Thyroid gland (tissue), 4 donors: Measurements from ENCODE around the gene GNL2.

Source experiments
- POLR2A ChIP-seq, 2 donors: fragments of 450-650 bp; IDR thresholded peaks; one replicate each; pipeline ENCODE4 v1.6.1; 2017; ENCODE audit warnings: antibody characterized with exemption in 2 of 2, mild to moderate bottlenecking in 2 of 2, moderate library complexity in 1 of 2
- TF ChIP-seq, protein P1 (sequence below), 6 experiments: fragments of 200-600 bp in 3 of 6; fragments of 450-650 bp in 3 of 6; sonication (generic) in 3 of 6; IDR thresholded peaks; one replicate each; pipeline ENCODE4 v1.5.1; 2016 to 2019; ENCODE audit warnings: antibody characterized with exemption in 6 of 6, mild to moderate bottlenecking in 2 of 6, inconsistent platforms in 1 of 6, moderate library complexity in 1 of 6

DNA sequence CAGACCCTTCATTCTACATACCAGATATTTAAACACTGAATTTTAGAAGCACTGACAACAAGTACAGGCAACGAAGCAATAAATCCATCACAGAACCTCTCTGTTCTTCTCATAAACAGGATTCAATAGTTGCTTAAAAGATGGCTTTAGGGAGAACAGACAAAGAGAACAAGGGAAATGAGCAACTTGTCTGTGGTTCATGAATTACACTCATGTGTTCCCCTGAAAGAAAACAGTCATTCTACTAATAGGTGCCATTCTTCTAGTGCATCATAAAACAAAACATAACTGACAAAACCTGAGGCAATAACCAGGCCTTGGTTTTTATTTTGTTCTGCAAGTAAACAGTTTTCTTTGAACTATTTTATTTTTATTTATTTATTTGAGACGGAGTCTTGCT is 6.8 kb downstream of the GNL2 start:
- TF ChIP-seq, protein P1, sequence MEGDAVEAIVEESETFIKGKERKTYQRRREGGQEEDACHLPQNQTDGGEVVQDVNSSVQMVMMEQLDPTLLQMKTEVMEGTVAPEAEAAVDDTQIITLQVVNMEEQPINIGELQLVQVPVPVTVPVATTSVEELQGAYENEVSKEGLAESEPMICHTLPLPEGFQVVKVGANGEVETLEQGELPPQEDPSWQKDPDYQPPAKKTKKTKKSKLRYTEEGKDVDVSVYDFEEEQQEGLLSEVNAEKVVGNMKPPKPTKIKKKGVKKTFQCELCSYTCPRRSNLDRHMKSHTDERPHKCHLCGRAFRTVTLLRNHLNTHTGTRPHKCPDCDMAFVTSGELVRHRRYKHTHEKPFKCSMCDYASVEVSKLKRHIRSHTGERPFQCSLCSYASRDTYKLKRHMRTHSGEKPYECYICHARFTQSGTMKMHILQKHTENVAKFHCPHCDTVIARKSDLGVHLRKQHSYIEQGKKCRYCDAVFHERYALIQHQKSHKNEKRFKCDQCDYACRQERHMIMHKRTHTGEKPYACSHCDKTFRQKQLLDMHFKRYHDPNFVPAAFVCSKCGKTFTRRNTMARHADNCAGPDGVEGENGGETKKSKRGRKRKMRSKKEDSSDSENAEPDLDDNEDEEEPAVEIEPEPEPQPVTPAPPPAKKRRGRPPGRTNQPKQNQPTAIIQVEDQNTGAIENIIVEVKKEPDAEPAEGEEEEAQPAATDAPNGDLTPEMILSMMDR (IDR thresholded peaks at IDR 0.05) = no peak
- TF ChIP-seq POLR2A (IDR thresholded peaks at IDR 0.05) = no peak
